HG03175 (cell line): Measurements from ENCODE around the gene KRT79.
"Not testable (repeated sequence)": the region's sequence is repeated elsewhere in the genome, so short reads cannot be mapped to it uniquely, and the experiment has no call there.

ENCODE experiments used
- ATAC-seq: cut with Tn5 transposase; IDR thresholded peaks from one replicate; pipeline ENCODE4 v1.9.1; 2021; ENCODE audit warnings: mild to moderate bottlenecking, moderate library complexity; ENCODE audit not compliant: unreplicated experiment

KRT79 gene

GRCh38 chr12:52807544-52808470 lies 26.3 kb downstream of the KRT79 start:
- no peak for ATAC-seq

- no peak for ATAC-seq
These were observed 27.1 kb downstream of the KRT79 start for GRCh38 chr12:52806821-52807543.

- no peak for ATAC-seq
These were observed 27.8 kb downstream of the KRT79 start for GRCh38 chr12:52806169-52806811.

GRCh38 chr12:52805739-52806138 lies 28.4 kb downstream of the KRT79 start:
- ATAC-seq = no peak

- ATAC-seq = no peak
These were observed 29.1 kb downstream of the KRT79 start for GRCh38 chr12:52805000-52805399.

- ATAC-seq = no peak
These were observed 31.7 kb downstream of the KRT79 start for GRCh38 chr12:52802442-52802841.

- ATAC-seq = no peak
These were observed 32.3 kb downstream of the KRT79 start for GRCh38 chr12:52801773-52802172.

GRCh38 chr12:52800259-52800917 lies 33.7 kb downstream of the KRT79 start:
- no peak for ATAC-seq

GRCh38 chr12:52799505-52800211 lies 34.5 kb downstream of the KRT79 start:
- no peak for ATAC-seq

- ATAC-seq = no peak
These were observed 35.2 kb downstream of the KRT79 start for GRCh38 chr12:52798671-52799504.

GRCh38 chr12:52798003-52798670 lies 36.0 kb downstream of the KRT79 start:
- no peak for ATAC-seq

- ATAC-seq = no peak
These were observed 36.6 kb downstream of the KRT79 start for GRCh38 chr12:52797529-52797894.

- no peak for ATAC-seq
These were observed 37.1 kb downstream of the KRT79 start for GRCh38 chr12:52796839-52797528.

- ATAC-seq = no peak
These were observed 37.7 kb downstream of the KRT79 start for GRCh38 chr12:52796429-52796794.

- no peak for ATAC-seq
These were observed 38.2 kb downstream of the KRT79 start, which contains the start of gene KRT3 for GRCh38 chr12:52795694-52796428. Gene KRT3 (minus strand): TSS chr12:52796117. CDS start chr12:52796042, 75 bp downstream.

- not testable (repeated sequence) for ATAC-seq
These were observed 38.8 kb downstream of the KRT79 start for GRCh38 chr12:52795332-52795674.

GRCh38 chr12:52794479-52795331 lies 39.4 kb downstream of the KRT79 start:
- no peak for ATAC-seq
